ENCODE measurements around the gene ISY1.

The ISY1 gene

DNA sequence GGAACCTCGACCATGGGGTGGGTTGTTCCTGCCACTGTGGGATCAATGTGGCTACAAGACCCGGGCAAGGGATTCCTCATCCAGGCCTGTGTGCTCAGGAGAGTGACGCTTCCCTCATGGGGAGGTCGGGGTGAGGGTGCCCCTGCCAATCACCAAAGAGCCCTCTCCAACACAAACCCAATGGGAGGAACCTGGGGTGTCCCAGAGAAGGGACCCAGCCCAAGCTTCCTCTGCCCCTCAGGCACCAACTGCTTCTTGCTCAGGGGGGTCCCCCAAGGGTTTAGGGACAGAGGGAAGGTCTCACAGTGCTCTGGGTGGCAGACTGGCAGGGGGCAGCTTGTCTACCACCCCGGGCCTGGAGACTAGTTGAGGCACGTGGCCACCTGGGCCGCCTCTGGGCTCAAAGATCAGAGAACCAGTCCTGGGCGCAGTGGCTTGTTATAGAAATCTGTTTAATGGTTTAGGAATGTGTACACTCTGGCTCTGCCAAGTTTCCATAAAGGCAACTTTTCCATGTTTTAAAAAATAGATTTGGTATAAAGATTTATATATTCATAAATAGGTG is 73.6 kb downstream of the ISY1 start:
- no peak for DNase-seq (ENCODE audit: low spot score)

GRCh38 chr3:129085818-129086217 is 75.0 kb downstream of the ISY1 start:
- DNase-seq (ENCODE audit: low spot score) = no peak

GRCh38 chr3:129085165-129085715 is 75.6 kb downstream of the ISY1 start:
- no peak for DNase-seq (ENCODE audit: low spot score)

DNA sequence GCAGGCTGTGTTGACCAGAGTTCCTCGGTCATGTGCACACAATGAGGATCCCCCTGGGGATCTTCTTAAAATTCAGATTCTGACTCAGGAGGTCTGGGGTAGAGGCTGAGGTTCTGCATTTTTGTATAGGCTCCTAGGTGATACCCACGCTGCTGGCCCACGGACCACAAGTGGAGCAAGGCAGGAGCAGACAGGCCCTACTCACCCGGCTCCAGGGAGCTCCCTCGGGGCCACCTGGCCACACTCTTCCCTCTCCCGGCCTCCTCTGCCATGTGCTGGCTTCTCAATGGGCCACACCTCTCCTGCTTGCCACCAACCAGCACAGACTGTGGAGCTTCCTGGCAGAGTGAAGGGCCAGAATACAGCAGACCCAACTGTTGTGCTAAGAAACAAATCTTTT is 76.4 kb downstream of the ISY1 start:
- DNase-seq (ENCODE audit: low spot score) = no peak

GRCh38 chr3:129082026-129082425 is 78.8 kb downstream of the ISY1 start:
- no peak for DNase-seq (ENCODE audit: low spot score)

DNA sequence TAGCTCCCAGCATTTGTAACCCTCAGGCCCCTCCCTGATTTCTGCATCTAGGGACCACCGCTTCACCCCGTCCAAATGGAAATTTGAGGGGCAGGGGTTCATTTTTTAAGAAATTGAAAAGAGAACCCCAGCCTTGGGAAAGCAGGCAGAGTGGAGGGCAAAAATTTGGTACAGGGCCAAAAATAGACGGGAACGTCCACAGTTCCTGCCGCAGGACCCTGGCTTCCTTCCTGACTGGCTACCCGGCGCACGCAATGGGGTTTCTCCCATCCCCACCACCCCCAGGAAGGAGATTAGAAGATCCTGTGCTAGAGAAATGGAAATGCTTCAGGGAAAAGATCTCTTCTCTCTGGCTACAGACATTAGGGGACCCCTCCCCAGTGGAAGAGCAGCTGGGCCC is 79.4 kb downstream of the ISY1 start:
- no peak for DNase-seq (ENCODE audit: low spot score)

DNA sequence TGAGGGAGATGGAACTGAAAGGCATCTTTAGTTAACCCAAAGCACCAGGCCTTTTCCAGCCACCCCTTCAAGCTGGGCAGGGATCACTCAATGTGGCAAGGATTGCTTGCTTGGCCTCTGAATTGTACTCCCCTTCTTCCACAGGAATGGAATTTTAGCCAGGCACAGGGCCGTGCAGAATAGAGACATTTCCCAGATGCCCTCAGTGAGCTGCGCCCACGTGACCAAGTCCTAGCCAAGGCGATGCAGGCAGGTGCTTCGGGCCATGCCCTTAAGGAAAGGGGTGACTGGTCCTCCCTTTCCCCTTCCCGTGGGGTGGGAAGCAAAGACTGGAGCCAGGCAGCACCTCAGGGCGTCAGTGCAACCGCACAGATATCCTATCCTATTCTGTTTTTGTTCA is 82.4 kb downstream of the ISY1 start:
- no peak for DNase-seq (ENCODE audit: low spot score)
